ENCODE measurements around the gene AK5.
"Not testable (repeated sequence)": the region's sequence is repeated elsewhere in the genome, so short reads cannot be mapped to it uniquely, and the experiment has no call there.

Gene AK5

GRCh38 chr1:77513839-77514763 is 232.3 kb downstream of the AK5 start:
- no peak for DNase-seq

DNA sequence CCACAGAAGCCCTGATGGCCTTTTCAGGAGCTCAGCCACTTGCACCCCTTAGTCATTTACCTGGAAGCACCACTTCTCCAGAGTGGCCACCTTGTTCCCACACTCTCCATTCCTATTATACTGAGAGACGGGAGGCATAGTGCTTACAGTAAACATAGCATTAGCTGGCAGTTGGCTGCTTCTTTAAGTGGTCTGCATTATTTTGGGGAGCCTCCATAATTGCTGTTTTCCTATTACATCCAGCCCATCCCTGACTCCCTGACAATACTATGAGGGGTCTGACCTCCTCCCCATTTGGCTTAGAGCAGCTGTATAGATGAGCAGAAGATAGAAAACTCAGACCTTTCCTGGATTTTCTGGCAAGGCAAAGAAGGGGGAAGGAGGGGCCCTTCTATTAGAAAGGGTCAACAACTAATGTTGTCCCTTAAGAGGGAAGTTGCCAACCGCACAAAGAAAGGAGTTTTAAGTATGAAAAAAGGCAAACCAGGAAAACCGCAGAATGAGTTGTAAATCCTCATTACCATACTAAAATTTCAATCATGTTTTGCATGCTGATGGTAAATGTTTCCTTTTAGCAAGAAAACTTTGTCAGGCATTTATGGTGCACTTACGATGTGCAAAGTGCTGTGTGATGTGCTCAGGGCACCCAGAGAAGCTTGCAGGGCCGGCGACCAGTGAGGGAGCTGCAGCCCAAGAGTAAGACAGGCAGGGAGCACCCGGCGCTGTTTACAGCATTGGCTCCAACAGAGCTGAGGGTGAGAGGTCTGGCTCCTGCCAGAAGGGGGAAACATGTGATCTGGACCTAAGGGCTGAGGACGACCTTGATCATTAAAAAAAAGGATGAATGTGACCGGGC is 233.3 kb downstream of the AK5 start:
- DNase-seq: no peak

GRCh38 chr1:77516106-77516505 is 234.3 kb downstream of the AK5 start:
- no peak for DNase-seq

DNA sequence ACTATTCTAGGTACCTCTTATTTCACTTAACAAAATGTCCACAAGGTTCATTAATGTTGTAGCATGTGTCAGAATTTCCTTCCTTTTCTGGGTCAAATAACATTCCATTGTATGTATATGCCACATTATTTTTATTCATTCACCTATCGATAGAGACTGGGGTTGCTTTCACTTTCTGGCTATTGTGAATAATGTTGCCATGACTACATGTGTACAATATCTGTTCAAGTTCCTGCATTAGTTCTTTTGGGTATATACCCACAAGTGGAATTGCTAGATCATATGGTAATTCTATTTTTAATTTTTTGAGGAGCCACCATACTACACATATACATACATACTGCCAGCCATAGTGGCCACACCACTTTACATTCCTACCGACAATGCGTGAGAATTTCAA is 242.2 kb downstream of the AK5 start:
- DNase-seq: no peak

DNA sequence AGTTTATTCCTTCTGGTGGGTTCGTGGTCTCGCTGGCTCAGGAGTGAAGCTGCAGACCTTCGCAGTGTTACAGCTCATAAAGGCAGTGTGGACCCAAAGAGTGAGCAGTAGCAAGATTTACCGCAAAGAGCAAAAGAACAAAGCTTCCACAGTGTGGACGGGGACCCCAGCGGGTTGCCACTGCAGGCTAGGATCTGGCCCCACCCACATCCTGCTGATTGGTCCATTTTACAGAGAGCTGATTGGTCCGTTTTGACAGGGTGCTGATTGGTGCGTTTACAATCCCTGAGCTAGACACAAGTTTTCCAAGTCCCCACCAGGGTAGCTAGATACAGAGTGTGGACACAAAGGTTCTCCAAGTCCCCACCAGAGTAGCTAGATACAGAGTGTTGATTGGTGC is 249.3 kb downstream of the AK5 start:
- not testable (repeated sequence) for DNase-seq

DNA sequence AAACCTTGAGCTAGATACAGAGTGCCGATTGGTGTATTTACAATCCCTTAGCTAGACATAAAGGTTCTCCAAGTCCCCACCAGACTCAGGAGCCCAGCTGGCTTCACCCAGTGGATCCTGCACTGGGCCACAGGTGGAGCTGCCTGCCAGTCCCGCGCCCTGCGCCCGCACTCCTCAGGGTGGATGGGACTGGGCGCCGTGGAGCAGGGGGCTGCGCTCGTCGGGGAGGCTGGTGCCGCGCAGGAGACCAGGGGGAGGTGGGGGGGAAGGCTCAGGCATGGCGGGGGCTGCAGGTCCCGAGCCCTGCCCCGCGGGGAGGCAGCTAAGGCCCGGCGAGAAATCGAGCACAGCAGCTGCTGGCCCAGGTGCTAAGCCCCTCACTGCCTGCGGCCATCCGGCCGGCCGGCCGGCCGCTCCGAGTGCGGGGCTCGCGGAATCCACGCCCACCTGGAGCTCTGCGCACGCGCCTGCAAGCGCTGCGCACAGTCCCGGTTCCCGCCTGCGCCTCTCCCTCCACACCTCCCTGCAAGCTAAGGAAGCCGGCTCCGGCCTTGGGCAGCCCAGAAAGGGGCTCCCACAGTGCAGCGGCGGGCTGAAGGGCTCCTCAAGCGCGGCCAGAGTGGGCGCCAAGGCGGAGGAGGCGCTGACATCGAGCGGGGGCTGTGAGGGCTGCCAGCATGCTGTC is 249.9 kb downstream of the AK5 start:
- not testable (repeated sequence) for DNase-seq

DNA sequence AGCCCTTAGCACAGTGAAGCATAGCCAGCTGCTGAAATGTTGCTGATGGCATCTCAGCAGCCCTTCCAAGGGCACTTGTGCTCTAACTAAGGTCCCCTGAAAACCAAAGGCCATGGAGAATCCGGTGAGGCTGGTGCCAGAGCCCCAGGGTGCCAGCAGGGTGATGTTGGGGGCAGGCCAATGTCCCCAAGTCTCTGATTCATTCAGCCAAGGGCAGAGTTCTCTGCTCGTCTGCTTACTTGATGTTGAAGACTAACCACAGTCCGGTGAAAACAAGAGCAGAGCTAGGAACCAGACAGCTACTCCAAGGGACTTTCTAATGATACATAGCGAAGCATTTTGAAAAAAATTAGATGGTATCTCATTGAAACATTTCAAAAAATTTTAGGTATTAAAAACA is 250.8 kb downstream of the AK5 start:
- DNase-seq: no peak

- no peak for DNase-seq
Measured at GRCh38 chr1:77533660-77534305, 252.0 kb downstream of the AK5 start.

DNA sequence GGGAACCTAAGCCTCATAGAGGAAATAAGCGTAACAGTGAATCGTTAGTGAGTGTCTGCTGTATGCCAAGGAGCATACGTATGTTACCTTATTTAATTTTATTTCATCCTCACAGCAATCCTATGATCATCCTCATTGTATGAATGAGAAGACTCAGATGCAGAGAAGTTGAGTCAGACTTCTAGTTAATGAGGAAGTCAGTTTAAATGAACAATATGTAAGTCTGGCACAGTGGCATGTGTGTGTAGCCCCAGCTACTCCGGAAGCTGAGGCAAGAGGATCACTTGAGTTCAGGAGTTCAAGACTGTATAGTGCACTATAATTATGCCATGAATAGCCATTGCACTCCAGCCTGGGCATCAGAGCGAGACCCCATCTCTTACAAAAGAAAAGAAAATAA is 252.6 kb downstream of the AK5 start:
- no peak for DNase-seq

DNA sequence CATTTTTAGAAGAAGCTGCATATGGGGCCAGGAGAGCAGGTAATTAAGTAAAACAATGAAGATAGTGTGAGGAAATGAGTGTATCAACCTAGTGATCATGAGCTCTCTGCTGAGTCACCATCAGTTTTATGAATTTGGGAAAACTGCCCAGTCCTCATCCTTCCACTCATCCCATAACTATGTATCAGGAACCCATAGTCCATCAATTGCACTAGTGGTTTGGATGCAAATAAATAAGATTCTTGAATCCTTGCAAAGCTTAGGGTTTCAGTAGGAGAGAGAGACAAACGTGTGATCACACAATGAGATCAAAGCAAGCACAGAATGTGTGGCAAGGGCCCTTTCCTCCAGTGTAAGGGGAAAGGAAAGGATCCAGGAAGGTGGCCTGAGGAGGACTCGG is 255.0 kb downstream of the AK5 start:
- DNase-seq: no peak

DNA sequence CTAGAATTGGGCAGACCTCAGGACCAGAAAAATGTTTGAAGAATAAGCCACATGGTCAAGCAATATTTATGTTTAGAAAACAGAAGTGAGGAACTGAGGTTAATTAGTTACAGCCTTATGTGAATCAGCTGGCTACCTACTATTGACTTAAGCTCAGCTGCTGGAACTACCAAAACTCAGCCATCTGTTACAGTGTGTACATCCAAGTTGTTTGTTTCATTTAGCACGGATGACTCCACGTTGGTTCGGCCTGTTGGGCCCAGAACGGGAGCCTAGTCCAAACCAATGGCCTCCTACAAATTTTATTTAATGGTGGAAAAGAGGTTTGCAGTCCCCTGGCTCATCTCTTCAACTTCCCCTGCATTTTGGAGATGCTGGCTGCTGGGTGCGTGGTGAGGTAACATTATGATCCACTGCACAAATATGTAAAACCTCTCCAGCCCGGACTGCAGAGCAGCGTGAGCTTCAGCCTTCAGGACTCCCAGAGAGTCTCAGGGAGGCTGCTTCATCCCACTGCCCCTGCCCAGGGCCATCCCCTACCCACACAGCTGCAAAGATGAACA is 257.2 kb downstream of the AK5 start:
- DNase-seq: no peak

DNA sequence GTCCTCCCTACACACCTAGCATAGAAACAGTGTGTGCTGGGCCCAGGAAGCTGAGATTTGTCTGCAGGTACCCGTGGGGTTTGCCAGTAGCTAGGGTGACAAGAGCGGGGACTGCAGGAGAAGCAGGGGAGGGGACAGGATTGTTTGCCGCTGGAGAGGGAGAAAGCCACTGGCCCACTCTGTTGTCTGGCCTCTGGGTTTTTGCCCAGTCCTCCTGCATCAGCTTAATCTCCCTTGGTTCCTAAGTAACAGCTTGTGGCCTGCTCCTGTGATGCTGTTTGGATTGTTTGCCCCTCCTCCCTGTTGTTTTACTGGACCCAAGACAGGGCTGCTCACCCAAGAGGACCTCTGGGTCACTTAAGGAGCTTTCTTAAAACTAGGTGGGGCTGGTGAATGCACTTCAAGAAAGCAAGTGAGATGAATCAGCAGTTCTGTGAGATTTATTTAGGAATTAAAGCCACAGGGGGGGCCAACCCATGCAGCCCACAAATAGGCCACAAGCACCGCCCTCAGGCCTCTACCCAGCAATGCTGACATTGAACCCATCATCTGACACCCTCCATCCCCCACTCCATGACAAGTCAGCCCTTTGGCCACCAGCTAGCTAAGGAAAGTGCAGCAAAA is 257.8 kb downstream of the AK5 start:
- DNase-seq: no peak

- DNase-seq: no peak
Measured at GRCh38 chr1:77540501-77541161, 258.8 kb downstream of the AK5 start.

DNA sequence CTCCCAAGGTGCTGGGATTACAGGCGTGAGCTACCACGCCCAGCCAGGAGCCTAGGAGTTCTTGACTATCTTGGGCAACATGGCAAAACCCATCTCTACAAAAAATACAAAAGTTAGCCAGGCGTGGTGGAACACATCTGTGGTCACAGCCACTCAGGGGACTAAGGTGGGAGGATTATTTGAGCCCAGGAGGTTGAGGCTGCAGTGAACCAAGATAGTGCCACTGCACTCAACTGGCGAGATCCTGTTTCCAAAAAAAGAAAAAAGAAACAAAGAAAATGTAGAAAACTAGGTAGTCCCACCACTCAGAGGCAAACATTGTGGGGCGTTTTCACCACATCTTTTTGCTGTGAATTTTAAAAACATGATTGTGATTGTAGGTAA is 259.3 kb downstream of the AK5 start:
- DNase-seq: no peak

GRCh38 chr1:77542813-77543420 is 261.1 kb downstream of the AK5 start:
- DNase-seq: no peak

DNA sequence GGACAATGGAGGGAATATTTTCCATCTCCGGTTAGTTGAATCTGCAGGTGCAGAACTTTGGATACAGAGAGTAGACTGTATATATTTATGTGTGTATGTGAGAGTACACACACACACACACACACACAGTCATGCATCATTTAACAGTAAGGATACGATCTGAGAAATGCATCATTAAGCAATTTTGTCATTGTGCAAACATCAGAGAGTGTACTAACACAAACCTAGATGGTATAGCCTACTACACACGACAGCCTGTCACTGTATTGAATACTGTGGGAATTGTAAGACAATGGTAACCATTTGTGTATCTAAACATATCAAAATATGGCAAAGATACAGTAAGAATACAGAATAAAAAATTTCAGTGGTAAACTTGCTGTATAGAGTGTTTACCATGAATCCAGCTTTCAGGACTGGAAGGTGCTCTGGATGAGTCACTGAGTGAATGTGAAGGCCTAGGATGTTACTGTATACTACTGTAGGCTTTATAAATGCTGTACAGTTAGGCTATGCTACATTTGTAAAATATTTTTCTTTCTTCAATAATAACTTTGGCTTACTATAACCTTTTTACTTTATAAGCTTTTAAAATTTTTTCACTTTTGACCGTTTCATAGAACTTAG is 262.1 kb downstream of the AK5 start:
- DNase-seq: no peak

GRCh38 chr1:77544845-77545244 is 263.0 kb downstream of the AK5 start:
- no peak for DNase-seq

DNA sequence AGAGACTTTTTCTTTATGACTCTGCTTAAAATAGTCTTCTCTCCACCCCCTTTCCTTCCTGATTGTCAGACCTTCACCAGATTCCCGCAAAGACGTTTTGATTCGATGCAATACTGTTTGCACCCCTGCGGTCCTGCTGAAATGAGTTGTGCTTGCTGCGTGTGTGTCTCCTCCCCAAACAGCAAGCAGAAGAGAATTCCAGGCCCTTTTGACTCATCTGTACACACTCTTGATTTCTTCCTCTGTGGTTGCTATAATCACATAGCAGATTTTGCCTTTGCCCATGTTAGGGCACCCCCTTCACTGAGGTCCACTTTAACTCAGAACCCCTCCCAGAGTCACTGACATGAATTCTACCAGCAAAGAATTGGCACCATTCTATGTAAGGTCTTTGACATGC is 264.2 kb downstream of the AK5 start:
- no peak for DNase-seq

GRCh38 chr1:77546890-77547289 is 265.1 kb downstream of the AK5 start:
- DNase-seq: no peak

- no peak for DNase-seq
Measured at GRCh38 chr1:77548285-77548684, 266.5 kb downstream of the AK5 start.

DNA sequence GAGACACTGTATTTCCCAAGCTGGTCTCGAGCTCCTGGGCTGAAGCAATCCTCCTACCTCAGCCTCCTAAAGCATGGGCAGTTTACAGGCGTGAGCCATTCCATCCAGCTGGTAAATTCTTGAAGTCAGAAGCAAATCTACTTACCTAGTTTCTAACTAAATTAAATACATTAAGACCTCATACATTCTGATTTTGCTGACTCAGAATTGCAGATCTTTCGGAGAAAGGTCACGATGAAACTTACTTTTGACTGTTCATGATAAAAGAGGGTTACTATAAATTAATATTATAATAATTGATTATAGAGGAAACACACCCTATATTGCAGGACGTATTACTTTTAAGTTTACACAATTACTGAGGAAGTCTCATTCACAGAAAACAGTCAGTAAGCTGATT is 268.3 kb downstream of the AK5 start:
- no peak for DNase-seq
